Neural cell (in vitro differentiated cells): Measurements from ENCODE around the gene NSMCE1.

Experiments used
- CTCF ChIP-seq: fragments of 450-650 bp; IDR thresholded peaks from 2 replicates; pipeline ENCODE4 v1.5.1; 2014; ENCODE audit warnings: antibody characterized with exemption, mild to moderate bottlenecking, moderate library complexity; ENCODE audit not compliant: poor library complexity, severe bottlenecking
- EP300 ChIP-seq: fragments of 450-650 bp; conservative IDR thresholded peaks from 2 replicates; pipeline ENCODE4 v1.6.1; 2014; ENCODE audit warnings: antibody characterized with exemption, mild to moderate bottlenecking, moderate library complexity; ENCODE audit not compliant: poor library complexity, severe bottlenecking
- EZH2 ChIP-seq: fragments of 200-600, 300-800 bp; shearing (Covaris generic), sonication (generic); IDR thresholded peaks from 2 replicates; pipeline ENCODE4 v1.6.1; 2014; ENCODE audit warnings: antibody characterized with exemption, low read length, borderline replicate concordance, mild to moderate bottlenecking; ENCODE audit not compliant: insufficient read depth, poor library complexity, severe bottlenecking

DNA sequence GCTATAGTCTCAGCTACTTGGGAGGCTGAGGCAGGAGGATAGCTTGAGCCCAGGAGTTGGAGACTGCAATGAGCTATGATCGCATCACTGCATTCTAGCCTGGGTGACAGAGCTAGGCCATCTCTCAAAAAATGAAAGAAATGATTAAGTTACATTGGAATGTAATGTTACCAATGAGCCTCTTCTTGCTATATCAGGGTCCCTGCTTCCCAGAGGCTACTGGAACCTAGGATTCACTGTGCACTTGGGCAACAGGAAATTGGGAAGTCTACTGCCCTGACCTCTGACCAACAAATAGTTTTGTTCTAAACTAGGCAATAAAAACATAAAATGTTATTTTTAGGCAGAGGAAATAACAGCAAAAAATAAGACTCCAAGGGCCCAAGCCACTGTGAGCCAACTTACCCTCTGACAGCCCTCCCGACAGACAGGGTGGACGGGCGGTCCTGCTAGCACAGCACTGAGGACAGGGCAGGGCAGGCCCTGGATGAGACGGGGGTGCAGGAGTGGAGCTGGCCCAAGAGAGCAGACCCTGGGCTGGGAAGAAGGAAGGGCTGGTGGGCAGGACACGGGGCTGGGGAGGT, 27.5 kb downstream of the NSMCE1 start:
- TF ChIP-seq CTCF = no peak
- TF ChIP-seq EP300 = no peak
- no peak for TF ChIP-seq EZH2
